NOMO-1 (cell line): ENCODE measurements around the gene OOSP1.
"Not testable (repeated sequence)": the region's sequence is repeated elsewhere in the genome, so short reads cannot be mapped to it uniquely, and the experiment has no call there.

Experiments used
- DNase-seq, 2 experiments: peaks; one replicate each; lab custom pipeline; 2025; ENCODE audit not compliant: unreplicated experiment in 2 of 2; lab: John Stamatoyannopoulos, UW

OOSP1 gene

GRCh38 chr11:59938132-59938531 lies at the start of gene OOSP1:
TSS of gene OOSP1 (plus strand) at chr11:59938432. CDS start at chr11:59938455, 23 bp downstream.
- no peak for DNase-seq

GRCh38 chr11:59891781-59892181 lies 46.5 kb upstream of the OOSP1 start:
- DNase-seq: no peak

- no peak for DNase-seq
Measured at GRCh38 chr11:59894616-59895015, 43.6 kb upstream of the OOSP1 start.

GRCh38 chr11:59898046-59898445 lies 40.2 kb upstream of the OOSP1 start:
- DNase-seq: no peak

GRCh38 chr11:59898650-59899049 lies 39.6 kb upstream of the OOSP1 start:
- no peak for DNase-seq

GRCh38 chr11:59899532-59899931 lies 38.7 kb upstream of the OOSP1 start:
- DNase-seq: no peak

GRCh38 chr11:59900366-59901126 lies 37.7 kb upstream of the OOSP1 start:
- DNase-seq: no peak

GRCh38 chr11:59901306-59901705 lies 36.9 kb upstream of the OOSP1 start:
- no peak for DNase-seq

GRCh38 chr11:59903569-59903968 lies 34.7 kb upstream of the OOSP1 start:
- not testable (repeated sequence) for DNase-seq

GRCh38 chr11:59918480-59918879 lies 19.8 kb upstream of the OOSP1 start:
- peak in 1 of 2 experiments; percentile 23 for DNase-seq

- DNase-seq: peak; percentile 35 to 75
Measured at GRCh38 chr11:59918987-59919589, 19.1 kb upstream of the OOSP1 start.

GRCh38 chr11:59923813-59924212 lies 14.4 kb upstream of the OOSP1 start:
- no peak for DNase-seq

- DNase-seq: no peak
Measured at GRCh38 chr11:59931688-59932087, 6.5 kb upstream of the OOSP1 start.

- peak in 1 of 2 experiments; percentile 35 for DNase-seq
Measured at GRCh38 chr11:59938718-59939117, 486 bp downstream of the OOSP1 start.

GRCh38 chr11:59939482-59939881 lies 1.2 kb downstream of the OOSP1 start:
- no peak for DNase-seq

- DNase-seq: no peak
Measured at GRCh38 chr11:59941091-59941490, 2.9 kb downstream of the OOSP1 start.

GRCh38 chr11:59943997-59944714 lies 5.9 kb downstream of the OOSP1 start:
- no peak for DNase-seq

- DNase-seq: no peak
Measured at GRCh38 chr11:59944720-59945119, 6.5 kb downstream of the OOSP1 start.

- DNase-seq: no peak
Measured at GRCh38 chr11:59953463-59954218, 15.4 kb downstream of the OOSP1 start.

- DNase-seq: peak in 1 of 2 experiments; percentile 7
Measured at GRCh38 chr11:59954219-59954847, 16.1 kb downstream of the OOSP1 start.
